GM19468 (cell line): ENCODE results near the gene DAPK1.

ENCODE experiments used
- ATAC-seq: cut with Tn5 transposase; IDR thresholded peaks from one replicate; pipeline ENCODE4 v1.9.1; 2021; ENCODE audit warnings: mild to moderate bottlenecking, moderate library complexity, moderate number of reproducible peaks; ENCODE audit not compliant: unreplicated experiment; ENCODE audit errors: extremely low read depth

The DAPK1 gene

DNA sequence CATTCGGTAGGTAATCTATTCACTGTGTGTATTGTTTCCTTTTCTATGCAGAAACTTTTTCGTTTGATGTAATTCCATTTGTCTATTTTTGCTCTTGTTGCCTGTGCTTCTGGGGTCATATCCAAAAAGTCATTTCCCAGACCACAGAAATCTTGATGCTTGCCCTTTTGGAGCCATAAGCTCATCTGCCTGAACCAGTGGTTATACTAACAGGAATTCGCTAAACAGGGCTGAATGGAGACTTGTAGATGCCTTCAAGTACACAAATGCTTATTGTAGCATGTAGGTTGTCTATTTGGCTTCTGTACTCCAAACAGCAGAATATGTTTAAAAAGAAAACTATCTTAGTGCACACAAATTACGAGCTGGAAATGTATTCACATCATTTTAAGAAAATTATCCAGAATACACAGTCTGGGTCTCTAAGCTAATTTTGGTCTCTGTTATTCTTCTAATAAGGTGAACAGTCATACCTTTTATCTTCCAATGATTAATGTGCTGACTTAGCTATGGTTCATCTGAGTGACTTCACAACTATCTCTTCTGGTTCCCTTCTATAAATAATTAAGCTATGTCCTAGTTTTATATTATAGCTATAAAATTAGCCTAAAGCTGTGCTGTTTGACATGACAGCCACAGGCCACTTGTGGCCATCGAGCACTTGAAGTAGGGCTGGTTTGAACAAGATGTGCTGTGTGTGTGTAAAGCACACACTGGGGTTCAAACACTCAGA lies 87.6 kb downstream of the DAPK1 start:
- ATAC-seq, result no peak

DNA sequence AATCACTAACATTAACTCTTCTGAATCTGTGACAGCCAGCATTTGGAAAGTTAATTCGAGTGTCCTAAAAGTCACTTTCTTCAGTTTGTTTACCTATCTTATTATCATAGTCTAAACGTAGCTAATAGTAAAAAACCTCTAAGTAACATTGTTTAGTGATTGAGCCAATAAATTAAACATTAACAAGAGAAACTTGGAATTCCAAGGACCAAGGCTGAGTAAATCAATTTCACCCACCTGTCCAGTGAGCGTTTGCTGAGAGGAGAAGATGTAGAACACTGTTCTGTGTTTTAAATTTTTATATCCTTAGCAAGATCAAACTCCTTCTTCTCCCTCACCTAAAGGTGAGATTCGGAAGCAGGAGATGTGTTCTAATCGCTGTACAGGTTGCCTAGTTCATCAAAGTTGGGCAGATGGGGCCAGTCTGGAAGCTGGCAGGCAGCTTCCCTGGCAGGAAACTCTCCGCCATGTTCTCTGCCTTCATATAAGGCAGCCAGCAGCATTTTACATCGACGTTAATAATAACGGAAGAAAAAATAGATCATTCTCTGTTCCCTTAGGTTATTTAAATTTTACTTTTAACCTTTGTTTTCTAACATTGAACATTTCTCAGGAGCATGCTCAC lies 89.2 kb downstream of the DAPK1 start:
- no peak for ATAC-seq

DNA sequence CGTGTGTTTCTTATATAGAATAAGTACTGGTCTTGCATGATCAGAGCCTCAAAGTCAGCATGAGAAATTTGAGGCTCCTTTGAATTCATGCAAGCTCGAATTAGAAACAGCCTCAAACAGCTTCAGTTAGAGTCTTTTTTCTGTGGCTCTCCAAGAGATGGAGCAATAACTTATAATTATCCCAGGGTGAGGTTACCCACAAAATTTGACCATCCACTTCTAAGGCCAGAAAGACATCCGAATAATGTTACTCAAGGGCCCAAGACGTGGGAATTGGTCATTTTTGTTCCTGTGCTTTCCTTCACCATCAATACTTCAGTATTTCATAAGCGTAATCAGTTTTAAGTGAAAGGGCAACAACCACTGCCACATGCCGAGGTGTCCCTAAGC lies 89.7 kb downstream of the DAPK1 start:
- no peak for ATAC-seq

DNA sequence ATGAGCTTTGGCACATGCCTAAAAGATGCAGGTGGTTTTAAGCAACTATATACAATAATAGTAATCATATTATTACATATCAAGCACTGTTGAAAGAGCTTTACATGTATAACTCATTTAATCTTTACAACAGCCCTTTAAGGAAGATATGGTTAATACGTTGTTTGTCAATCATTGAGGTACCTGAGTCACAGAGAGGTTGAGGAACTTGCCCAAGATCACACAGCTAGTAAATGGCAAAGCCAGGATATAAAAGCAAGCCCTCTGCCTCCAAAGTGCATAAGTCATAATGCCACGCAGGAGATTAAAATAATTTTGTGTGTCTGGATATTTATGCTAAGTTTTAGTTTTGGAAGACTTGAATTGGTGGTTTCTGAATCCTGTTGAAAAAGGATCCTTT lies 90.2 kb downstream of the DAPK1 start:
- no peak for ATAC-seq

- no peak for ATAC-seq
These were observed 90.7 kb downstream of the DAPK1 start for GRCh38 chr9:87588339-87588738.

DNA sequence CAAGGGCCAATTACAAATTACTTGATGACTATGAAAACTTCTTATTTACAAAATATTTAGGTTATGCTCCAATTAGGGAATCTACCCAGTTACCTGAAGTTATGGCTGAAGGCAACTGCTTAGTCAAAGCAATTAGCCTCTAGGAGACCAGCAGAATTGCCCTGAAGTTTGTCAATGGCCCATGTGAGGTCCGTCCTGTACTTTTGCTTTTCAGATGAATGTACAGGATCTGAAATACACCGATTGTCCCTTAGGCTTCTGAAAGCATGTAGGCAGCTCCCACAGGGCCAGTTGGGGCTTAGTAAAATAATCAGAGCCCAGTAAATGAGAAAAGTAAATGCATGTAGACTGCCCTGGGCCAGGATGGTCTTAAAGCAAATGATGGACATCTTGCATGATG lies 93.3 kb downstream of the DAPK1 start:
- ATAC-seq, result no peak

GRCh38 chr9:87592554-87593358 lies 95.1 kb downstream of the DAPK1 start:
- no peak for ATAC-seq

GRCh38 chr9:87593359-87593980 lies 95.8 kb downstream of the DAPK1 start:
- ATAC-seq, result no peak

DNA sequence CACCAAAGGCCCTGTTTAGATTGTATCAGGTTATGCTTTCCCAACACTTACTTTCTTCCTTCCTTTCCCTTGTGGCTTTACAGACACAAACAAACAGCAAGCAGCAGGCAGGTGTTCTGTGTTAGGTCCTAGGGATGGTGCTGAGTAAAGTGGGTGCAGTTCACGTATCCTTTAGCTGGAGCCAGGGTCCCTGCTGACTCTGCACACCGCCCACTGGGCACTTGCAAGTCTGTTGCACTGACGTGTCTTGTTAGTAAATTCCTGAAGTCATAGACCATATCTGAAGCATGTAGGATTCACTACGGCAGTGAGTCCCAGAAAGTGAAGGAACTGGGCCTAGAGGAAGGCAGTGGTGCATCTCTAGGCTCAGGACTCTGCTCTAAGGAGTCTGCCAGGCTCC lies 96.5 kb downstream of the DAPK1 start:
- ATAC-seq, result no peak

DNA sequence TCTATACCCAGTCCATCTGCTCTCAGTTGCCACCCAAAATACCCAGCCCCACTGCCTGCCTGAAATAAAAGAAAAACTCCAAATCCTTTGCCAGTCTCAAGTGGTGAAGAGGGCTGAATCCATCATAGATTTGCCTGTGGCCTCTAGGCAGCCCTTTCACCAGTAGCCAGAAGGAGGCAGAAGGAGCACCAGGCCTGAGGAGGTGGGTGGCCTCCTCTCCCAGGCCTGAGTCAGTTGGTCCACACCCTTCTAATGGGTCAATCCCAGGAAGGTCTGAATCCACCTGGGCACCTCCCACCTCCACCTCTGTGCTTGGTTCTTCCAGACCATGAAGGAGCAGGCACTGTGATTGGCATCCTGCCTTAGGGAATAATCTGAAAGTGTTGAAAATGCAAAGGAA lies 97.0 kb downstream of the DAPK1 start:
- no peak for ATAC-seq

GRCh38 chr9:87595610-87596009 lies 97.9 kb downstream of the DAPK1 start:
- ATAC-seq, result no peak

DNA sequence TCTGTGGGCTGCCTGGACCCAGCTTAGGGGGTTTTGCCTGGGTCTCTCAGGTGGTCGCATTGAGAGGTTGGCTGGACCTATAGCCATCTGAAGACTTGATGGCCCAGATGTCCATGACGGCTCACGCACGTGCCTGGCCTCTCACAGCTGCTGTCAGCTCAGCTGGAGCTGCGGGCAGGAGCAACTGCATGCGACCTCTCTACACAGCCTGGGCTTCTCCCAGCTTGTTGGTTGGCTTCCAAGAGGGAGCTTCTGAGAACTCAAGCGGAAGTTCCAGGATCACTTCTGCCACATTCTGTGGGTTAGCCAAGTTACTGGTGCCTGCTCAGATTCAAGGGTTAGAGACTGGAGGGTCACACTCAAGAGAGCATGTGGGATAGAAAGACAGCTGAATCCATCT lies 99.2 kb downstream of the DAPK1 start:
- no peak for ATAC-seq

DNA sequence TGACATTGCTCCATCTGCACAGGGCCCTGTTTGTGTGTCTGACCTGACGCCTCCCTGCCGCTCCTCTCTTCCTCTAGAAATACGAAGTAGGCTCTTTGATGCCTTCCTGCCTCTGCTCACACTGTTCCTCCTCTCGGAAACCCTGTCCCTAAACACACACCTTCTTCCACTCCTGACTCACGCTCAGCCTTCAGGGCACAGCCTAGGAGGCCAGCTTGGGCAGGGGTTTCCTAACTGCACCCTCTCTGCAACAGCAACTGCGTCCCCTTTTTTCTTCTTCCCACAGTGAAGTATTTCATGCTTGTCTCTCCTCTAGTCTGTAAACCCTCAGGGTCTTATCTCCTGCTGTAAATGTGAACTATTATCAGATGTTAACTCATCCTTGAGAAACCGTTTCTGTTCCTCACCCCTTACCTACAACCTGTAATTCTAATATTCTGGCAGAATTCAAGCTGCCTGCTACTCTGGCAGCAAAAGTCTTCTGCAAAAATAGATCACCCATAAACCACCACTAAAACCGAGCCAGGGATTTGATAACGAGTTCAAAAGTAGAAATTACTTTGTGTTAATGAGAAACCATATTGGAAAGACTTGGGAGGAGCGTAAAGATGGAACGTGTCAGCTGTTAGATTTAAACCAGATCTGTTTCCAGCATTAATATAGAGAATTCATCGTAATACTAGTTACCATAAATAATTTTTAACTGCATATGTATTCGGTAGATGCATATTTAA lies 100.2 kb downstream of the DAPK1 start:
- ATAC-seq, result no peak

- no peak for ATAC-seq
These were observed 102.4 kb downstream of the DAPK1 start for GRCh38 chr9:87599901-87600610.

DNA sequence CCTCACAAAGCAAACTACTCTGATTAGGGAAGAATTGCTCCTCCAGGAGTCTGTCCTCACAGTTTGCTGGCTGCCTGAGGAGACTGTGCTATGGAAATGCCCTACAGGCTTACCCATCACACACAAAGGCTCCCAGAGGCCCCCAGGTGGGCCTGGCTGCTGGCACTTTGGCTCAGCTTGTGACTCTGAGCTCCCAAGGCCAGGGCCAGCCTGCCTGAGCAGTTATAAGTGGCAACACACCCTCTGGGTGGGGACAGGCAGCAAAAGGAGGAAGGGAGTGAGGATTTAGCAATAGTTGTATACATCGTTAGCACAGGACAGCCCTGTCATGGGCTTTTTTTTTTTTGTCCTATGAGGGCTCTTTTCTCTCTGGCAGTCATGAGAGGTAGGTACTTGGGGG lies 103.5 kb downstream of the DAPK1 start:
- ATAC-seq, result no peak

GRCh38 chr9:87601595-87601994 lies 103.9 kb downstream of the DAPK1 start:
- no peak for ATAC-seq

DNA sequence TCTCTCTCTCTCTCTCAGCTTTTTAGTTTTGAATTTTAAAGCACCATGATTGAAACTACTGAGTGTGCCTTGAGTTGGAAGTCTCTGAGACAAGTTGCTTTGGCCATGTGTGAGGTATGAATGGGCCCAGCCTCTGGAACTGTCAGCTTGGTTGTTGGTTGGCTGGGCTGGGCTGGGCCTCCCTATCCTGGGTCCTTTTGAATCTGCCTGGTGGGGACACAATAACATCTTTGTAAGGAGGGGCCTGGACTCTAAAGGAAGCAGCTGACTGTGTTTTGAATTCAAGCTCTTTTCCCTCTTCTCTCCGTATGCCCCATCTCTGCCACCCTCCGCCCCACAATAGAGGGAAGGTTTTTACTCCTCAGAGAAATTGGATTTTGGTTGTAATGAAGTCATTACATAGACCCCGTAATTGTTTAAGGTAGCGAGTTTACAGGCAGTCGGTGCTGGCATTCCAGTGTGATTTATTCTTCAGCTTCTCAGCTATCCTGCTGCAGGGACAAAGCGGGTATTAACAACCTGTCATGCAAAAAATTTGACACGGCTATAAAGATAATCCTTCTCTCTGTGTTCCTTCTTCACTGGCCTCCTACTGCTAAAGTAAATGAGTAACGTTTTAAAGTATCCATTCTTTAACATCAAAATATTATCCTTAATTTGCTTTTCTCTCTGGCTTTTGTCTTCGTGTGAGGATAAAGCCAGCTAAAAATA lies 105.4 kb downstream of the DAPK1 start:
- no peak for ATAC-seq

- ATAC-seq, result no peak
These were observed 106.3 kb downstream of the DAPK1 start for GRCh38 chr9:87603854-87604490.
